Effector CD4-positive, alpha-beta T cell (primary cell): ENCODE measurements around the gene MOV10L1.

Source experiments
- DNase-seq: peaks from one replicate; pipeline ENCODE4 v3.0.0-alpha.2; 2020

The MOV10L1 gene

GRCh38 chr22:50177537-50178470 is 88.0 kb downstream of the MOV10L1 start:
- no peak for DNase-seq

GRCh38 chr22:50178471-50178864 is 88.7 kb downstream of the MOV10L1 start:
- DNase-seq = no peak

- no peak for DNase-seq
Observed at GRCh38 chr22:50178871-50179869, 89.4 kb downstream of the MOV10L1 start.

DNA sequence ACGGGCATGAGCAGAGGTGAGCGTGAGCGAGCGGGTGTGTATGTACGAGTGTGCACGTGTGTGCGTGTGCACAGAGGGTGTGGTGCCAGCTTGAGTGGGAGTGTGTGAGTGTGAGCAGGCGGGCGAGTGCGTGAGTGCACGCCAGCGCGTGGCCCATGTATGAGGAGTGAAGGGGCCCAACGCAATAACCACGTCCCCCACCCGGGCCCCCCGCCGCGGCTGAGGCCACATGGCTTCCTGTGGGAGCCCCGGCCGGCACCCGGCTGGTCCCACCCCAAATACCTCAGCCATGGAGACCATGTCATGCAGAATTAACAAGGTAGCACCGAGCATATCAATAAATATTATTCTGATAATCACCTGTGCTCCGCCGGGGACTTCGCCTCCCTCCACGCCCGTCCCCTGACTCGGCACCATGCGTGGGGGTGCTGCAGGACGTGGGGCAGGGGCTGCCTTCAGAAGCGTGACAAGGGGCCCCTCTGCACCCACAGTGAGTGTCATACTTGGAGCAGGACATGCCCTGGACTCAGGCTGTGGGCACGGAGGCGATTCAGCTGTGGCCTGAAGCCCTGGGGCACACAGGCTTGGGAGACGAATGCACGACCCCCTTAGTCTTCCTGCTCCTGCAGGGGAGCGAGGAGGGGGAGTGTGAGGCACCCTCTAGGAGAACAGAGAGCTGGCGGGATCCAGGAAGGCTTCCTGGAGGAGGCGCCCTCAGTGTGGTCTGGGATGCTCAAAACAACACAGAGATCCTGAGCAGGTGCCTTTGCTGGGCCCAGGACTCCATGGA is 90.3 kb downstream of the MOV10L1 start:
- DNase-seq = no peak

DNA sequence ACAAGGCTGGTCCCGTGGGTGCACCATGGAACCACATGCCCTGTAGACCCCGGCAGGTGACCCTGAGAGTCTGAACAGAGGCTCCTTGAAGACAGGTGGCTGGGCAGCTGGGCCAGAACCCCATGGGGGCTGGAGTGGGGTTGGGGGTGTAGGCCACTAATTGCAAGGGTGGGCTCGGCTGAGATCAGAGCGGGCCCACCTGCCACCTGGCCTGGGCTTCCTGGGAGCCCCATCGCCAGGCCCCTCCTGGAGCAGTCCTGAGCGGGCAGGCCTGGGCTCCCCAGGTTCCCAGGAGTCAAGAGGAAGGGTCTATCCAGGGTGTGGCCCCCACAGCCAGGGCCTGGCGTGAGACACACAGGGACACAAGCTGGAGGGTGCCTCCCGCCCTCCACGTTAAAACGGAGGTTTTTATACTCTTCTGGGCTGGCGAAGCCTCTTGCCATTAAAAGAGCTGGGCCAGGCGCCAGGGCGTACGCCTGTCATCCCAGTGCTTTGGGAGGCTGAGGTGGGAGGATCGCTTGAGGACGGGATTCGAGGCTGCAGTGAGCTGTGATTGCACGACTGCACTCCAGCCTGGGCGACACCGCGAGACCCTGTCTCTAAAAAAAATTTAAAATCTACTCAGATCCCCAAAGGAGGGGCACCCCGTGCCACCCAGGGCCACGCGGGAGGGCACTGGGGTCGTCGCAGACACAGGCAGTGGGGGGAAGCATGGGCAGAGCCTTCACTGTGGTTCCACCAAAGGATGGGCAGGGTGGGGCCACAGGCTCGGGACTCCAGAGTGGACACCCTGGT is 91.1 kb downstream of the MOV10L1 start:
- DNase-seq = no peak

GRCh38 chr22:50182176-50183081 is 92.6 kb downstream of the MOV10L1 start:
- no peak for DNase-seq

- DNase-seq = no peak
Observed at GRCh38 chr22:50183141-50183971, 93.5 kb downstream of the MOV10L1 start.

DNA sequence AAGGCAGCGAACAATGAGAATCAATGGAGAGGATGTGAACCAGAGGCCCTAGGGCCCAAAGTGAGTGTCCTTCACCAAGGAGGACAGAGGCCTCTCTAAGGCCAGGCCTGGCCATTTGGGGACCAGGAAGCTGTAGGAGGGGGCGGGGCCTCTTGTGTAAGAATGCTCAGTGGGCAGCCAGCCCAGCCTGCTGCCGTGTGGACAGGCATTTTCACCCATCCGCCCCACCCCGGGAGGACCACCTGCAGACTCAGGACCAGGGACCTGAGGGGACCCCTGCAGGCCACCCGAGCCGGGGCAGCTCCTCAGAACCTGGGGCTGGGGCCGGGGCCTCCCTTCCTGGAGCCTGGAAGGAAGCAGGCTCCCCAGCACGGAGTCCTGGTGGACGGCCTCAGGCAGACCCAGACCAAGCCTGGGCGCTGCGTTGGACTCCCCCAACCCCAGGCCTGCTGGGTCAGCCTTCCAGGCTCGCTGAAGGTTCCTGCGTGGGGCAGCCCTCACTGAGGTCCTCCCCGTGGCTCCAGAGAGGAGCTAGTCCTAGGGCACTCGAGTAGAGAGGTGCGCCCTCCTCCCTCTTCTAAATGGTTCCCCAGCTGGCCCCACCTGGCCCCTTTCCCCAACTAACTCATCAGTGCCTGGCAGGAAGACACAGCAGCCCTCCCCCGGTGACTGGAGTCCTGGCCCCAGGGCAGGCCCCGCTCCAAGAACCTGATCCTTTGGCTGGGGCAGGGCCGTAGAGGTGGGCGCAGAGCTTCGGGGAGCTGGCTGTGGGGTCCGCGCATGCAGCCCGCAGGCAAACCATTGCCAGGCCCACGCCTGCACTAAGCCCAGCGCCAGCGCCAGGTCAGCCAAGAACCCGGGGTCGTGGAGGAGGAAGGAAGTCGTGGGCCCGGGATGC is 94.4 kb downstream of the MOV10L1 start:
- DNase-seq = no peak

DNA sequence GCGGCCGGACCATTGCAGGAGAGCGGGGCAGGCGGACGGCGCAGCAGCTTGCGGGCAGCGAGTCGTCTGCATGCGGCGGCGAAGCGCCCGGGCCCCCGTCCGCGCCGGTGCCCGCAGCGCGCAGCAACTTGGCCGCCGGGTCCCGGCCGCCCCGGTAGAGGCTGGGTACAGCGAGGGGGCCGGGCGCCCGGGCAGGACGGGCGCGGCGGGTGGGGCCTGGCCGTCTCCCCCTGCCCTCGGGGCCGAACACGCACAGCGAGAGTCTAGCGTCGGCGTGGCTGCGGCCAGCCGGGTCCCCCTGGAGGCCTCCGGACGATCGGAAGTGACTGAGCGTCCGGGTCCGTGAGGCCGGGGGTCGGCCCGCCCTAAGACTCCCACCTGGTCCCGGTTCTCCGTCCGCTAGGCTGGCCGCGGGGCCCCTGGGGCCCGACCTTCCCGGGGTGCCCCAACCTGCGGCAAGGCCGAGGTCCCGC is 95.1 kb downstream of the MOV10L1 start:
- no peak for DNase-seq

- peak; percentile 84 for DNase-seq
Observed at GRCh38 chr22:50185375-50186087, 95.7 kb downstream of the MOV10L1 start, which contains the start of gene TRABD. Gene TRABD, plus strand, starts transcription at chr22:50185913. Its CDS starts 7,148 bp downstream, at chr22:50193061.

DNA sequence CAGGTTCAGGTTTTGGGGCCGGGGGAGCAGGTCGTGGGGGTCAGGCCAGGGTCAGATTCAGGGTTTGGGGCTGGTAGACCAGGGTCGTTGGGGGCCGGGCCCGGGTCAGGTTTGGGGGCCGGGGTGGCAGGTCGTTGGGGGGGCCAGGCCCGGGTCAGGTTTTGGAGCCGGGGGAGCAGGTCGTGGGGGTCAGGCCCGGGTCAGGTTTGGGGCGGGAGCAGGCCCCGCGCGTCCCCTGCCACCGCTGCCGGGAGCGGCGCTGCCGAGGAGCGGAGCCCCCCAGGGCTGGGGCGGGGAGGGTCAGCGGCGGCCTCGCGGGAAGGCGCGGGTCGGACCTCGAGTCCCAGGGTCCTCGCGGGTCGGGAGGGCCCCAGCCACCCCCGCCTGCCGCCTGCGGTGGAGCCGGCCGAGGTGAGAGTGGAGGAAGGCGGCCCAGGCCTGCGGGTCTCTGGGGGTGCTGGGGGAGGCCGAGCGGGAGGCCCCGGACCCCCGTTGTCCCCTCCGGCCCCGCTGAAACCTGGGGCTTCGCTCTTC is 96.4 kb downstream of the MOV10L1 start:
- no peak for DNase-seq

- DNase-seq = no peak
Observed at GRCh38 chr22:50186761-50187523, 97.1 kb downstream of the MOV10L1 start.

GRCh38 chr22:50188356-50188755 is 98.5 kb downstream of the MOV10L1 start:
- no peak for DNase-seq

DNA sequence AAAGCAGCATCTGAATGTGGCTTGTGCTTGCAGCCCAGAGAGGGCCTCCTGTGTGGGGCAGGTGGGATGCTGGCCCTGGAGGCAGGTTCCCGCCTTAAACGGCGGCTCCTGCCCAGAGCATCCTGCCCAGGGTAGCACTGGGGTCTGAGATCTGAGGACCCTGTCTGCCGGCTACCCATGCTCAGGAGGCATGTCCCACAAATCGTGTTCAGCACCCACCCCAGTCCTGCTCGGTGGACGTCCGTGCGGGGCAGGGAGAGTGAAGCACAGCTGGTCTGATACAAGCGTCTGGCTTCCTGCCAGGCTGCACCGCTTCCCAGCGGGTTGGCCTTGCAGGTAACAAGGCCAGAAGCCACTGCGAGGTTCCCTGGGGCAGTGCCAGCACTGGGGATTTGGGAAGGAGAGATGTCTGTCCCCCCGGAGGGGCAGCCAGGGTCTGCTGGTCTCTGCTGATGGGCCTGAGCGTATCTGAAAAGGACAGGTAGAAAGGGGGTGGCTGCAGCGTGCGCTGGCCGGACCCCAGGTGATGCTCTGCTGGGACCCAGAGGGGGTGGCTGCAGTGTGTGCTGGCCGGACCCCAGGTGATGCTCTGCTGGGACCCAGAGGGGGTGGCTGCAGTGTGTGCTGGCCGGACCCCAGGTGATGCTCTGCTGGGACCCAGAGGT is 99.5 kb downstream of the MOV10L1 start:
- DNase-seq = no peak

- DNase-seq = no peak
Observed at GRCh38 chr22:50189849-50190181, 100.0 kb downstream of the MOV10L1 start.
